Ishikawa (cell line): Measurements from ENCODE around the gene UBA52.

Experiments used
- CEBPB ChIP-seq: IDR thresholded peaks from 2 replicates; pipeline ENCODE4 v1.6.1; 2012
- EP300 ChIP-seq: IDR thresholded peaks from 2 replicates; pipeline ENCODE4 v1.6.1; 2012; ENCODE audit warnings: borderline replicate concordance
- FOXM1 ChIP-seq: IDR thresholded peaks from 2 replicates; pipeline ENCODE4 v1.6.1; 2012; ENCODE audit warnings: low read depth, borderline replicate concordance
- NFIC ChIP-seq: IDR thresholded peaks from 2 replicates; pipeline ENCODE4 v1.6.1; 2012
- RAD21 ChIP-seq: IDR thresholded peaks from 2 replicates; pipeline ENCODE4 v1.6.1; 2012; ENCODE audit warnings: low read depth
- REST ChIP-seq: IDR thresholded peaks from 2 replicates; pipeline ENCODE4 v1.6.1; 2012; ENCODE audit warnings: low read depth, mild to moderate bottlenecking
- TAF1 ChIP-seq: IDR thresholded peaks from 2 replicates; pipeline ENCODE4 v1.6.1; 2012; ENCODE audit warnings: low read depth, mild to moderate bottlenecking
- TCF12 ChIP-seq: IDR thresholded peaks from 2 replicates; pipeline ENCODE4 v1.6.1; 2012; ENCODE audit warnings: low read depth
- TEAD4 ChIP-seq: IDR thresholded peaks from 2 replicates; pipeline ENCODE4 v1.6.1; 2012
- YY1 ChIP-seq: IDR thresholded peaks from 2 replicates; pipeline ENCODE4 v1.6.1; 2012; ENCODE audit warnings: low read depth

GRCh38 chr19:18537431-18537830 is 34.2 kb upstream of the UBA52 start:
- TF ChIP-seq FOXM1 (no peak), CEBPB (no peak), EP300 (no peak), RAD21 (no peak), YY1 (no peak), TAF1 (no peak), NFIC (no peak), REST (no peak), TCF12 (no peak), TEAD4 (no peak)
